ENCODE results near the gene ROGDI.
A peak's percentile ranks its signal among the peaks of the same experiment; 100 is the strongest.

ROGDI gene

DNA sequence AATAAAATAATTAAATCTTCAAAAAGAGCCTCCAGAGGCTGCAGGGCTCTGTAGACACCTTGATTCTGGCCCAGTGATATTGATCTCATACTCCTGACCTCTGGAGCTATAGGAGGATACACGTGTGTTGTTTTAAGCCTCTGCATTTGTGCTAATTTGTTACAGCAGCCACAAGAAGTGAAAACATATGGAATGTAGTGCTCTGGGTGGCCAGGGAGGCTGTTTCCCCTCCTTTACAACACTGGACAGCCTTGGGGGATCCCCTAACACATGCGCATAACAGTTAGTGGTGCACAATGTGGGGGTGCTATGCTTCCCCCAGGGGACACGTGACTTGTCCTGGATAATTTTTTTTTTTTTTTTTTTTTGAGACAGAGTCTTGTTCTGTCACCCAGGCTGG, 30.8 kb downstream of the ROGDI start:
- no peak for ATAC-seq
- TF ChIP-seq CSDC2 (CRISPR knock-in tag; IDR thresholded peaks at IDR 0.05) (no peak), ZNF70 (CRISPR knock-in tag; IDR thresholded peaks at IDR 0.05) (peak; percentile 93), TCF4 (CRISPR knock-in tag; IDR thresholded peaks at IDR 0.05; ENCODE audit: borderline replicate concordance) (peak; percentile 86; the same call in 1 of the 2 replicates), TSHZ2 (CRISPR knock-in tag; IDR thresholded peaks at IDR 0.05) (no peak), POU6F1 (CRISPR knock-in tag; IDR thresholded peaks at IDR 0.05; ENCODE audit: borderline replicate concordance, low read depth) (no peak), ZFP30 (CRISPR knock-in tag; IDR thresholded peaks at IDR 0.05) (no peak), OSR1 (CRISPR knock-in tag; IDR thresholded peaks at IDR 0.05) (no peak), PPARA (CRISPR knock-in tag; IDR thresholded peaks at IDR 0.05; ENCODE audit: borderline replicate concordance) (no peak), TOX (CRISPR knock-in tag; IDR thresholded peaks at IDR 0.05; ENCODE audit: borderline replicate concordance) (no peak), PATZ1 (CRISPR knock-in tag; IDR thresholded peaks at IDR 0.05; ENCODE audit: borderline replicate concordance) (no peak)

DNA sequence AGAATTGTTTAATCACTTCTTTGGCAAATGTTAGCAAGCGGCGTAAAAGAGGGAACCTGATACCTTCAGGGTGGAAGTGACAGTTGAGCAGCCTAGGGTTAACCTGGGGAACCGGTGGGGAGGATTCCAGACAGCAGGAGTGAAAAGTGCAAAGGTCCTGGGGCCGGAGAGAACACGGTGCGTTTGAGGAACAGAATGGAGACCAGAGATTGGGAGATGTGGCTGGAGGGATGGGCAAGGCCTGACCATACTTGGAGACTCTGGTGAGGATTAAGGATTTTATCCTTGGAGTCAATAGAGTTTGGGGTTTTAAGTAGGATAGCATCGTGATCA, 33.2 kb downstream of the ROGDI start:
- ATAC-seq, result no peak
- no peak for TF ChIP-seq CSDC2 (CRISPR knock-in tag; IDR thresholded peaks at IDR 0.05)
- no peak for TF ChIP-seq TCF4 (CRISPR knock-in tag; IDR thresholded peaks at IDR 0.05; ENCODE audit: borderline replicate concordance)
- TF ChIP-seq PPARA (CRISPR knock-in tag; IDR thresholded peaks at IDR 0.05; ENCODE audit: borderline replicate concordance), result no peak
- TF ChIP-seq ZC3H10 (CRISPR knock-in tag; IDR thresholded peaks at IDR 0.05), result no peak
- TF ChIP-seq BACH2 (CRISPR knock-in tag; IDR thresholded peaks at IDR 0.05; ENCODE audit: borderline replicate concordance), result no peak
- no peak for TF ChIP-seq CSRNP3 (CRISPR knock-in tag; IDR thresholded peaks at IDR 0.05)
- TF ChIP-seq ISL1 (CRISPR knock-in tag; IDR thresholded peaks at IDR 0.05), result no peak
- TF ChIP-seq GLIS3 (CRISPR knock-in tag; IDR thresholded peaks at IDR 0.05), result no peak
- TF ChIP-seq, protein P1, sequence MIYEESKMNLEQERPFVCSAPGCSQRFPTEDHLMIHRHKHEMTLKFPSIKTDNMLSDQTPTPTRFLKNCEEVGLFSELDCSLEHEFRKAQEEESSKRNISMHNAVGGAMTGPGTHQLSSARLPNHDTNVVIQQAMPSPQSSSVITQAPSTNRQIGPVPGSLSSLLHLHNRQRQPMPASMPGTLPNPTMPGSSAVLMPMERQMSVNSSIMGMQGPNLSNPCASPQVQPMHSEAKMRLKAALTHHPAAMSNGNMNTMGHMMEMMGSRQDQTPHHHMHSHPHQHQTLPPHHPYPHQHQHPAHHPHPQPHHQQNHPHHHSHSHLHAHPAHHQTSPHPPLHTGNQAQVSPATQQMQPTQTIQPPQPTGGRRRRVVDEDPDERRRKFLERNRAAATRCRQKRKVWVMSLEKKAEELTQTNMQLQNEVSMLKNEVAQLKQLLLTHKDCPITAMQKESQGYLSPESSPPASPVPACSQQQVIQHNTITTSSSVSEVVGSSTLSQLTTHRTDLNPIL (CRISPR knock-in tag; IDR thresholded peaks at IDR 0.05; ENCODE audit: low read depth), result no peak
- TF ChIP-seq ZFP30 (CRISPR knock-in tag; IDR thresholded peaks at IDR 0.05), result no peak
- TF ChIP-seq POU6F1 (CRISPR knock-in tag; IDR thresholded peaks at IDR 0.05; ENCODE audit: borderline replicate concordance, low read depth), result no peak
- TF ChIP-seq SNAI2 (CRISPR knock-in tag; IDR thresholded peaks at IDR 0.05), result no peak
- TF ChIP-seq OSR1 (CRISPR knock-in tag; IDR thresholded peaks at IDR 0.05), result no peak
- TF ChIP-seq ZNF8 (CRISPR knock-in tag; IDR thresholded peaks at IDR 0.05), result no peak
- TF ChIP-seq RARB (CRISPR knock-in tag; IDR thresholded peaks at IDR 0.05), result no peak
- TF ChIP-seq ESRRG (CRISPR knock-in tag; IDR thresholded peaks at IDR 0.05), result no peak
- TF ChIP-seq ZNF565 (CRISPR knock-in tag; conservative IDR thresholded peaks at IDR 0.05; ENCODE audit: low read depth), result no peak
- no peak for TF ChIP-seq TSHZ2 (CRISPR knock-in tag; IDR thresholded peaks at IDR 0.05)
- TF ChIP-seq ZNF70 (CRISPR knock-in tag; IDR thresholded peaks at IDR 0.05), result no peak
- no peak for TF ChIP-seq TOX (CRISPR knock-in tag; IDR thresholded peaks at IDR 0.05; ENCODE audit: borderline replicate concordance)

All from SK-N-SH treated with all-trans-retinoic acid at 6 μM for 48 hours (cell line).